GM12878 (cell line): ENCODE results near the gene RARRES2. TPM values are rescaled to one million over a fixed set of nuclear protein-coding genes. Genes with fewer than 3 reads are reported as not detected.

Experiments used
- ATAC-seq: fragments of 200-7000 bp; cut with Tn5 transposase; 3 replicates; pipeline ENCODE4 v1.9.1; 2020; ENCODE audit warnings: mild to moderate bottlenecking, moderate library complexity
- BruUV-seq: library from RNA; stranded (reverse); fragments of 400-500 nt; replicated peaks from 2 replicates; lab custom pipeline; 2021; lab: Mats Ljungman, UMichigan
- CTCF ChIA-PET: fragments of 300-600 bp; sonication (Branson Sonifier 250); formaldehyde crosslinking; extraction: SDS; loops from one replicate; lab custom pipeline; 2021; ENCODE audit warnings: inconsistent platforms; lab: Yijun Ruan, JAX
- POLR2A ChIA-PET: fragments of 350-600 bp; formaldehyde crosslinking; extraction: SDS; loops from one replicate; lab custom pipeline; 2021; ENCODE audit warnings: inconsistent platforms; lab: Charles Lee
- RAD21 ChIA-PET: fragments of 300-600 bp; sonication (Branson Sonifier 250); formaldehyde crosslinking; loops from one replicate; lab custom pipeline; 2023; ENCODE audit warnings: antibody characterized with exemption; ENCODE audit not compliant: unreplicated experiment; lab: Charles Lee
- SMC1A ChIA-PET: fragments of 300-600 bp; sonication (Branson Sonifier 250); formaldehyde crosslinking; loops from one replicate; lab custom pipeline; 2023; ENCODE audit not compliant: unreplicated experiment, uncharacterized antibody; lab: Charles Lee
- DNase-seq: peaks from one replicate; pipeline ENCODE4 v3.0.0-alpha.2; 2011; ENCODE audit warnings: low read depth, low spot score
- FAIRE-seq: peaks from 3 replicates; lab custom pipeline; 2011; peaks lifted over from hg19 to GRCh38; lab: Jason Lieb, UNC
- H2AFZ ChIP-seq: 2 replicates; pipeline ENCODE4 v1.6.0; 2011; ENCODE audit warnings: low read depth, low read length, control low read depth; ENCODE audit not compliant: control insufficient read depth
- H3K27ac ChIP-seq: 2 replicates; pipeline ENCODE4 v1.5.1; 2011; ENCODE audit warnings: control low read depth; ENCODE audit not compliant: control insufficient read depth, insufficient read depth
- H3K27me3 ChIP-seq, 2 experiments: replicated peaks in 1 of 2; 2 replicates each; pipeline versions ENCODE4 v1.6.0 to v1.6.1; 2011; ENCODE audit warnings: low read length in 1 of 2; ENCODE audit not compliant: control insufficient read depth in 2 of 2, insufficient read depth in 2 of 2
- H3K36me3 ChIP-seq, 2 experiments: 2 replicates each; pipeline ENCODE4 v1.5.1; 2011; ENCODE audit warnings: low read length in 1 of 2; ENCODE audit not compliant: control insufficient read depth in 2 of 2, insufficient read depth in 2 of 2
- H3K4me1 ChIP-seq: 2 replicates; pipeline ENCODE4 v1.6.1; 2011; ENCODE audit warnings: mild to moderate bottlenecking, low read length, moderate library complexity, mixed read lengths; ENCODE audit not compliant: control insufficient read depth, insufficient read depth
- H3K4me2 ChIP-seq: 2 replicates; pipeline ENCODE4 v1.6.0; 2011; ENCODE audit warnings: control low read depth; ENCODE audit not compliant: control insufficient read depth, insufficient read depth
- H3K4me3 ChIP-seq: fragments of 200-600 bp; sonication (generic); 2 replicates; pipeline ENCODE4 v1.5.1; 2016
- H3K79me2 ChIP-seq: 2 replicates; pipeline ENCODE4 v1.6.0; 2011; ENCODE audit warnings: low read length; ENCODE audit not compliant: control insufficient read depth, insufficient read depth
- H3K9ac ChIP-seq: 2 replicates; pipeline ENCODE4 v1.8.0; 2011; ENCODE audit warnings: low read length, control low read depth, mixed read lengths; ENCODE audit not compliant: control insufficient read depth, insufficient read depth
- H3K9me3 ChIP-seq: replicated peaks from 3 replicates; pipeline ENCODE4 v1.5.1; 2011; ENCODE audit warnings: mild to moderate bottlenecking, low read length; ENCODE audit not compliant: control insufficient read depth, insufficient read depth
- H4K20me1 ChIP-seq: 2 replicates; pipeline ENCODE4 v1.6.0; 2011; ENCODE audit not compliant: control insufficient read depth, insufficient read depth
- CBX3 ChIP-seq: fragments of 200-600 bp; sonication (generic); IDR thresholded peaks from 2 replicates; pipeline ENCODE4 v1.6.1; 2016; ENCODE audit warnings: low read depth, borderline replicate concordance
- EP300 ChIP-seq, 2 experiments: fragments of 150-350 bp in 1 of 2; IDR thresholded peaks; 2 replicates each; pipeline ENCODE4 v1.6.1; 2011 to 2012; ENCODE audit warnings: low read depth in 2 of 2, low read length in 2 of 2, borderline replicate concordance in 1 of 2, improper control_type of control experiment in 1 of 2, inconsistent platforms in 1 of 2; ENCODE audit not compliant: control insufficient read depth in 1 of 2
- FOXK2 ChIP-seq: fragments of 450-650 bp; IDR thresholded peaks from 2 replicates; pipeline ENCODE4 v1.6.1; 2017; ENCODE audit warnings: mild to moderate bottlenecking, moderate library complexity
- JUNB ChIP-seq: IDR thresholded peaks from 2 replicates; pipeline ENCODE4 v1.6.1; 2016; ENCODE audit warnings: antibody characterized with exemption, mild to moderate bottlenecking
- KAT2A ChIP-seq: conservative IDR thresholded peaks from 2 replicates; pipeline ENCODE4 v1.6.1; 2011; ENCODE audit warnings: low read depth, low read length; ENCODE audit not compliant: control insufficient read depth
- MTA2 ChIP-seq: fragments of 450-650 bp; IDR thresholded peaks from 2 replicates; pipeline ENCODE4 v1.6.1; 2016; ENCODE audit warnings: low read depth, mild to moderate bottlenecking, moderate library complexity
- MXI1 ChIP-seq: fragments of 150-350 bp; IDR thresholded peaks from 2 replicates; pipeline ENCODE4 v1.6.1; 2011; ENCODE audit warnings: low read depth, mild to moderate bottlenecking, inconsistent platforms, low read length, improper control_type of control experiment
- POLR2AphosphoS2 ChIP-seq: IDR thresholded peaks from 2 replicates; pipeline ENCODE4 v1.6.1; 2011; ENCODE audit warnings: low read depth, mild to moderate bottlenecking, low read length, improper control_type of control experiment, moderate library complexity
- RAD51 ChIP-seq: fragments of 450-650 bp; IDR thresholded peaks from 2 replicates; pipeline ENCODE4 v1.6.1; 2016; ENCODE audit warnings: moderate library complexity, mild to moderate bottlenecking, inconsistent platforms
- RELA ChIP-seq: fragments of 450-650 bp; IDR thresholded peaks from 2 replicates; pipeline ENCODE4 v1.8.0; 2014; ENCODE audit warnings: borderline replicate concordance; ENCODE audit not compliant: partially characterized antibody
- SMAD1 ChIP-seq: fragments of 450-650 bp; IDR thresholded peaks from 2 replicates; pipeline ENCODE4 v1.6.1; 2018; ENCODE audit warnings: mild to moderate bottlenecking, low read depth; ENCODE audit not compliant: partially characterized antibody
- YY1 ChIP-seq: IDR thresholded peaks from 2 replicates; pipeline ENCODE4 v1.6.1; 2011; ENCODE audit warnings: low read depth, mild to moderate bottlenecking, low read length
- ZBED1 ChIP-seq: IDR thresholded peaks from 2 replicates; pipeline ENCODE4 v1.6.1; 2016; ENCODE audit warnings: borderline replicate concordance
- ZNF207 ChIP-seq: fragments of 450-650 bp; IDR thresholded peaks from 2 replicates; pipeline ENCODE4 v1.6.1; 2014; ENCODE audit warnings: antibody characterized with exemption, mild to moderate bottlenecking, borderline replicate concordance
- WGBS: methylation state at CpG from one replicate; pipeline ENCODE4 v1.1.6; 2016; ENCODE audit warnings: low lambda C conversion rate; ENCODE audit not compliant: insufficient replicate concordance, insufficient coverage; ENCODE audit errors: missing lambda C conversion rate; 5-methylcytosine and 5-hydroxymethylcytosine counted together
- in situ Hi-C: fragments of 300-500 bp; cut with MboI; formaldehyde crosslinking; loops from 9 replicates; pipeline ENCODE4 v1.14.3; 2018; ENCODE audit warnings: mixed read lengths
- intact Hi-C: fragments of 100-400 bp; cut with micrococcal nuclease; formaldehyde crosslinking; loops from one replicate; pipeline ENCODE4 v1.14.2; 2022; ENCODE audit not compliant: unreplicated experiment
- polyA plus RNA-seq, 11 experiments: library from polyadenylated mRNA; depleted of rRNA in 4 of 11; unstranded in 6 of 11; stranded (reverse) in 5 of 11; fragments of >200 nt; fragmentation: Nextera tagmentation in 4 of 11; fragmentation: Illumina TruSeq in 1 of 11; extraction: Ambion mirVana in 4 of 11; extraction: Trizol in 1 of 11; gene quantifications; 1 replicate in 1 of 11; 2 replicates in 10 of 11; pipeline versions ENCODE4 v1.2.1 to v1.2.3, GENCODE V29; 2011 to 2016; ENCODE audit warnings: inconsistent platforms in 2 of 11, missing spikeins in 2 of 11, low read depth in 1 of 11
- total RNA-seq, 4 experiments: library from RNA; depleted of rRNA in 3 of 4; stranded (reverse); fragments of >200 nt in 3 of 4; fragmentation: Illumina TruSeq in 1 of 4; extraction: Trizol in 1 of 4; gene quantifications; 2 replicates each; pipeline versions ENCODE4 v1.2.1 to v1.2.3, GENCODE V29; 2013 to 2021
- TF ChIP-seq, protein P1 (sequence below): IDR thresholded peaks from 2 replicates; pipeline ENCODE4 v1.6.1; 2011; ENCODE audit warnings: borderline replicate concordance, low read depth, mild to moderate bottlenecking, moderate library complexity, mixed read lengths, low read length; ENCODE audit not compliant: insufficient read depth; ENCODE audit errors: extremely low read length
- TF ChIP-seq, protein P2 (sequence below): fragments of 450-650 bp; IDR thresholded peaks from 2 replicates; pipeline ENCODE4 v1.6.1; 2016; ENCODE audit warnings: mild to moderate bottlenecking
- TF ChIP-seq, protein P3 (sequence below): fragments of 450-650 bp; IDR thresholded peaks from 2 replicates; pipeline ENCODE4 v1.6.1; 2017; ENCODE audit warnings: mild to moderate bottlenecking, moderate library complexity

RARRES2 gene
- total and polyA plus RNA-seq, 10 of the 15 experiments (the other 5 are each of a cell fraction or from before 2014, with no cell fraction given): 0.13 to 2.2 (median 0.40) TPM; not detected in 3

DNA sequence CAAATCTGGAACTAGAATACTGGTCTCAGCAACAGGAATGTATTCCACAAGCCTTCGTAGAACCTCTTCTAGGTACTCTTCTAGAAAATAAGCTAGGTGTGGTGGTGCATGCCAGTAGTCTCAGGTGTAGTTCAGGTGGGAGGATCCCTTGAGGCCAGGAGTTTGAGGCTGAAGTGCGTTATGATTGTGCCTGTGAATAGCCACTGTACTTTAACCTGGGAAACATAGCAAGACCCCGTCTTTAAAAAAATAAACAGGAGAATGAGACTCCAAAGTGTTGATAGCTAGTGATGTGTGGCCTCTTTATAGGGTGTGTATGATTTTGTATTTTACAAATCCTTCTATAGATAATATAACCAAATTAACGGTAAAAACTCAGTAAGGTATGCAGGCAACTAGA is 36.2 kb upstream of the RARRES2 start:
- ChIA-PET CTCF (interaction anchor here (0.7 to 2.2 kb wide), 13 partner anchors 8 to 571 kb away, joined by 3 to 18 read pairs (median 7); partner anchors contain the start of gene REPIN1), RAD21 (interaction anchor here (1.3 to 2.2 kb wide), 9 partner anchors 9 to 56 kb away, joined by 3 to 45 read pairs (median 6); partner anchors contain the start of genes ACTR3C, LRRC61 and REPIN1), SMC1A (interaction anchor here (1.0 to 2.2 kb wide), 15 partner anchors 10 to 58 kb away, joined by 3 to 41 read pairs (median 5); partner anchors contain the start of gene REPIN1), POLR2A (interaction anchor here (1.0 to 6.2 kb wide), 16 partner anchors 9 to 57 kb away, joined by 3 to 89 read pairs (median 6); partner anchors contain the start of genes LRRC61 and REPIN1)
- H3K79me2 ChIP-seq: peaks cover 57% of the 10 kb centered on the region
- no peak overlapping the region for H3K4me3 ChIP-seq
- in situ Hi-C loops: no loop called here
- H3K9me3 ChIP-seq: no peaks in the 10 kb centered on the region
- intact Hi-C loops: loop anchor here (5.0 kb wide), 1 partner anchor 290 kb away; no protein-coding TSS in a partner anchor
- DNase-seq: no peak
- no peak for ATAC-seq
- H3K27ac ChIP-seq: peak overlapping the region; percentile 97
- 7% methylated on average over 4 of the region's 4 CpGs for WGBS
- no TSS peak for BruUV-seq
- no peak for FAIRE-seq
- H2AFZ ChIP-seq: no peak overlapping the region
- H3K9ac ChIP-seq: peak overlapping the region; percentile 96
- no peaks in the 10 kb centered on the region for H3K27me3 ChIP-seq
- peak overlapping the region; percentile 95 for H3K4me2 ChIP-seq
- peaks cover 6 to 8% of the 10 kb centered on the region in 2 experiments; a peak in 2 of 4 replicates for H3K36me3 ChIP-seq
- H4K20me1 ChIP-seq: no peaks in the 10 kb centered on the region; the same call in 1 of the 2 replicates
- peaks cover 68% of the 10 kb centered on the region for H3K4me1 ChIP-seq
- TF ChIP-seq, protein P1, sequence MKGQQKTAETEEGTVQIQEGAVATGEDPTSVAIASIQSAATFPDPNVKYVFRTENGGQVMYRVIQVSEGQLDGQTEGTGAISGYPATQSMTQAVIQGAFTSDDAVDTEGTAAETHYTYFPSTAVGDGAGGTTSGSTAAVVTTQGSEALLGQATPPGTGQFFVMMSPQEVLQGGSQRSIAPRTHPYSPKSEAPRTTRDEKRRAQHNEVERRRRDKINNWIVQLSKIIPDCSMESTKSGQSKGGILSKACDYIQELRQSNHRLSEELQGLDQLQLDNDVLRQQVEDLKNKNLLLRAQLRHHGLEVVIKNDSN: no peak
- no peak for TF ChIP-seq MTA2
- no peak for TF ChIP-seq ZNF207
- no peak for TF ChIP-seq CBX3
- TF ChIP-seq, protein P2, sequence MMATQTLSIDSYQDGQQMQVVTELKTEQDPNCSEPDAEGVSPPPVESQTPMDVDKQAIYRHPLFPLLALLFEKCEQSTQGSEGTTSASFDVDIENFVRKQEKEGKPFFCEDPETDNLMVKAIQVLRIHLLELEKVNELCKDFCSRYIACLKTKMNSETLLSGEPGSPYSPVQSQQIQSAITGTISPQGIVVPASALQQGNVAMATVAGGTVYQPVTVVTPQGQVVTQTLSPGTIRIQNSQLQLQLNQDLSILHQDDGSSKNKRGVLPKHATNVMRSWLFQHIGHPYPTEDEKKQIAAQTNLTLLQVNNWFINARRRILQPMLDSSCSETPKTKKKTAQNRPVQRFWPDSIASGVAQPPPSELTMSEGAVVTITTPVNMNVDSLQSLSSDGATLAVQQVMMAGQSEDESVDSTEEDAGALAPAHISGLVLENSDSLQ: no peak
- TF ChIP-seq, protein P3, sequence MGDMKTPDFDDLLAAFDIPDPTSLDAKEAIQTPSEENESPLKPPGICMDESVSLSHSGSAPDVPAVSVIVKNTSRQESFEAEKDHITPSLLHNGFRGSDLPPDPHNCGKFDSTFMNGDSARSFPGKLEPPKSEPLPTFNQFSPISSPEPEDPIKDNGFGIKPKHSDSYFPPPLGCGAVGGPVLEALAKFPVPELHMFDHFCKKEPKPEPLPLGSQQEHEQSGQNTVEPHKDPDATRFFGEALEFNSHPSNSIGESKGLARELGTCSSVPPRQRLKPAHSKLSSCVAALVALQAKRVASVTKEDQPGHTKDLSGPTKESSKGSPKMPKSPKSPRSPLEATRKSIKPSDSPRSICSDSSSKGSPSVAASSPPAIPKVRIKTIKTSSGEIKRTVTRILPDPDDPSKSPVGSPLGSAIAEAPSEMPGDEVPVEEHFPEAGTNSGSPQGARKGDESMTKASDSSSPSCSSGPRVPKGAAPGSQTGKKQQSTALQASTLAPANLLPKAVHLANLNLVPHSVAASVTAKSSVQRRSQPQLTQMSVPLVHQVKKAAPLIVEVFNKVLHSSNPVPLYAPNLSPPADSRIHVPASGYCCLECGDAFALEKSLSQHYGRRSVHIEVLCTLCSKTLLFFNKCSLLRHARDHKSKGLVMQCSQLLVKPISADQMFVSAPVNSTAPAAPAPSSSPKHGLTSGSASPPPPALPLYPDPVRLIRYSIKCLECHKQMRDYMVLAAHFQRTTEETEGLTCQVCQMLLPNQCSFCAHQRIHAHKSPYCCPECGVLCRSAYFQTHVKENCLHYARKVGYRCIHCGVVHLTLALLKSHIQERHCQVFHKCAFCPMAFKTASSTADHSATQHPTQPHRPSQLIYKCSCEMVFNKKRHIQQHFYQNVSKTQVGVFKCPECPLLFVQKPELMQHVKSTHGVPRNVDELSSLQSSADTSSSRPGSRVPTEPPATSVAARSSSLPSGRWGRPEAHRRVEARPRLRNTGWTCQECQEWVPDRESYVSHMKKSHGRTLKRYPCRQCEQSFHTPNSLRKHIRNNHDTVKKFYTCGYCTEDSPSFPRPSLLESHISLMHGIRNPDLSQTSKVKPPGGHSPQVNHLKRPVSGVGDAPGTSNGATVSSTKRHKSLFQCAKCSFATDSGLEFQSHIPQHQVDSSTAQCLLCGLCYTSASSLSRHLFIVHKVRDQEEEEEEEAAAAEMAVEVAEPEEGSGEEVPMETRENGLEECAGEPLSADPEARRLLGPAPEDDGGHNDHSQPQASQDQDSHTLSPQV: no peak
- no peak for TF ChIP-seq SMAD1
- no peak for TF ChIP-seq RELA
- TF ChIP-seq JUNB: no peak
- no peak for TF ChIP-seq RAD51
- no peak for TF ChIP-seq ZBED1
- no peak for TF ChIP-seq FOXK2
- TF ChIP-seq EP300 (IDR thresholded peaks at IDR 0.05; ENCODE audit: borderline replicate concordance in 1 of 2, control insufficient read depth in 1 of 2, low read depth in 2 of 2, low read length in 2 of 2): no peak
- no peak for TF ChIP-seq POLR2AphosphoS2
- no peak for TF ChIP-seq YY1
- TF ChIP-seq MXI1: no peak
- TF ChIP-seq KAT2A: no peak
